Urothelium cell line (cell line): ENCODE measurements around the gene MADD.
A peak's percentile ranks its signal among the peaks of the same experiment; 100 is the strongest.
"Not testable (repeated sequence)": the region's sequence is repeated elsewhere in the genome, so short reads cannot be mapped to it uniquely, and the experiment has no call there.

Source experiments
- DNase-seq: peaks from one replicate; pipeline ENCODE4 v3.0.0; 2011; ENCODE audit warnings: low spot score, mixed read lengths
- FAIRE-seq: peaks from 2 replicates; lab custom pipeline; 2011; peaks lifted over from hg19 to GRCh38; lab: Jason Lieb, UNC

The MADD gene

DNA sequence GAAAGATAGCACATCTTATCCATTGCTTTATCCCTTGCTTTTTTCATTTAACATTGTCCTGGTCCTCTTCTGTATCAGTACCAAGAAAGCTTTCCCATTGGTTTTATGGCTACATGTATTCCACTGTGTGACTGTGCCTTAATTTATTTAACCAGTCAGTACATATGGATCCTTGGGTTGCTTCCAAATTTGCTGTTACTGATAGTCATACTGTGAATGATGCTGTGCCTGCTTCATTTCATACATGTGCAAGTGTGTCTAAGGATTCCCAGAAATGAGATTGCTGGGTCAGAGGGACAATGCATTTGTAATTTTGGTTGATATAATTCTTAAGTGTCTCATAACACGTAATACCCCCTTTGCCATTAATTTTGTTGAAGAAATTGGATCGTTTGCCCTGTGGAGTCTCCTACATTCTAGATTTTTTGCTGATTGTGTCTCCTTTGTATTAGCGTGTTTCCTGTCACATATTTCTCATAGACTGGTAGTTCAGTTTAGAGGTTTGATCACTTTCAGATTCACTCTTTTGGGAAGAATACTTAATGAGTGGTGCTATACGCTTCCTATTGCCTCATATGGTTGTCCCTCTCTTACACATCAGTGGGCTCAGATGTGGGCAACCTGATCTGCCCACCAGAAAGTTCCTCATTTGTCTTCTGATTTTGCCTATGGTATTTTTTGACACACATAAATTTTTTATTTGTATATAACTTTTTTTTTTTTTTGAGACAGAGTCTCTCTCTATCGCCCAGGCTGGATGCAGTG, 47.3 kb downstream of the MADD start:
- FAIRE-seq: no peak
- no peak for DNase-seq

DNA sequence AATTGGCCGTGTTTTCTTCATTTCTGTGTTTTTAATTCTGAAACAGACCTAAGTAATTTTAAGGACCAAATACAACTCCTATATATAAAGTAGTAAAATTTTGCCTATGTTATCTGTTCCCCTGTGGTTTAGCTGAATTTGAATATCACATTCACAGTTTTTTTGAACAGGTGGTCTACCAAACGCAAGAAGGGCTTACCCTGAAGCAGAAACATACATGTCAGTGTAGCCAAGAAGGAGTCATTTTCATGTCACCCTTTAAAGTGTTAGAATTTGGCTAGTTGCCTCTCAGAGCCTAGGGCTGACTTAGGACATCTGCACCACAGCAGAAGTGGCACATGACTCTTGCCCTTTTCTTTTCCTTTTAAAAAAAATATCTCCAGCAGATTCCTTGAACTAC, 48.2 kb downstream of the MADD start:
- FAIRE-seq: no peak
- DNase-seq: no peak

DNA sequence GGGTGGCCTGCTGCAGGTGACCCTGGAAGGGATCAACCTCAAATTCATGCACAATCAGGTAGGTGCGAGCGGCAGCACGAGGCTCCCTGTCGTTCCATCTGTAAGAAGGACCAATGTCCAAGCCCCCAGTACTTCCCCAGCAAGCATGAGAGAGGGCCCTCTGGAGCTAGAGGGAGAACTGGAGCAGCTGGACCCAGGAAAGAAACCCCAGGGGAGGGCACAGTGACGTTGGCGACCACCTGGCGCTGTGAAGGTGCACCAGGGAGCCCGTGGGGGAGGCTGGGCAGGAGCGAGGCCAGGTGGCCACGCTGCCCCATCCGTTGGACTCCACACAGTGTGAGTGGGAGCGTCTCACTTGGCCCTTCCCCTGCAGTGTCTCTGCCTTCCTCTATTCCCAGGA, 54.6 kb downstream of the MADD start:
- DNase-seq (no peak), FAIRE-seq (no peak)

DNA sequence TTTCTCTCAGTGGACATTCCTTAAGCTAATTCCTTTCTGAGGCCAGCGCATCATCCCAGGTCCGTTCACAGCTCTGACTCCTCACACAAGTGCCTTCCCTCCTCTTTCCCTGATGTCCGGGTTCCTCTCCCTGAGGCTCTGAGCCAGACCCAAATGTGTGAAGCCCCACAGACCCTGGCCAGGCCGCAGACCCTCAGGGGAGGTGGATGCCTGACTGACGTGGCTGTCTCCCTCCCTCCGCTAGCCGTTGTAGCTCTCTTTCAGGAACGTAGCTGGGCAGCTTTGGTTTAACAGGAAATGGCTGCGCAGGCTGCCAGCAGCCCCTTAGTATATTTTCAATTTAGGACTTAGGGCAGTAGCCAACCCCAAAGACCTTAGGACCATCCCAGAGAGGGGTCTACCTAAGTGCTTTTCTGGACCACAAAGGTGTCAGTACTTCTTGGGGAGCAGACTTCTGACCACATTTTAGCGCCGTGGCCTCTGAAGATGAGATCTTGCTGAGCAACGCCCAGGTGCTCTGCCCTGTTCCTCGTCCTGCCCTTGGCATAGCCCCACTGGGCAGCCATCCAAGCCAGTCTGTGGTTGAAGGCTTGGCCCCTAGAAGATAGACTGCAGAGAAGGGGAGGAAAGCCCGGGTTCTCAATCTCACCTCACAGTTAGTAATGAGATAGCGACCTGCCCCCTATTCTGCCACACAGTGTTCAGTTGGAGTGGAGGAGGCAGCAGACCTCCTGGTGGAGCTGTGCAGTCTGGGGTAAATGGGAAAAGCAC, 55.5 kb downstream of the MADD start:
- no peak for DNase-seq
- no peak for FAIRE-seq

DNA sequence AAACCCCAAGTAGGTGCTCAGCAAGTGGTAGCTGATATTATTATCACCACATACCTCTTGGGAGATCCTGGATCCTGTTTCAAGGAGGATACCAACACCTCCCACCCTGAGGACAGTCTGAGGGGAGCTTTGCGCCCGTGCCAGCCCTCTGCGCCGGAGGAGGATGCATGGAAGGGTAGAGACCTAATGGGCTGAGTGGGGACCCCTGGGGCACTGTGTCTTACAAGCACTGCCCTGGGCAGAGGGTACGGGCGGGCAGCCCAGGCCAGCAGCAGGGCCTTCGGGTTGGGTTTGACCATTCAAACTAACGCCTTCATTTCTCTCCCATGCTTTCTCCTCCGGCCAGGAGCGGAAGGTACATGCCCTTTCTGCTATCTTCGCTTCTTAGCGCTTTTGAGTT, 56.3 kb downstream of the MADD start:
- FAIRE-seq (no peak), DNase-seq (no peak)

DNA sequence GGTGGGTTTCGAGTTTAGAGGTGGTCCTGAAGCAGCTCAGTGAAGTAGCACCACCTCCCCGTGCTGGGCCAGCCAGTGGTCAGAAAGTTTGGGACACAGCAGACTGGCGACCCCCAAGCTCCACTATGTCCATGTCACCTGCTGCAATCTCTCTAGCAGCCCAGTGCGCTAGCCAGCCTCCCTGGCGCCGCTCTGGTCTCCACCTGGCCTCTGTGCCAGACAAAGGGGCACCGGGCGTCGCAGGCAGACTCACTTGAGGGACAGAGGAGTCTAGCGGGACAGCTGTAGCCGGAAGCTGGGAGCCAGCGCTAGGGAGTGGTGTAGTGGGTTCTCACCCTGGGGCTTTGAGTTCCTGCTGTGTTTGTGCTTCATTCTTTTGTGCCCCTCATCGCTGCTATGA, 57.1 kb downstream of the MADD start:
- DNase-seq (no peak), FAIRE-seq (no peak)

DNA sequence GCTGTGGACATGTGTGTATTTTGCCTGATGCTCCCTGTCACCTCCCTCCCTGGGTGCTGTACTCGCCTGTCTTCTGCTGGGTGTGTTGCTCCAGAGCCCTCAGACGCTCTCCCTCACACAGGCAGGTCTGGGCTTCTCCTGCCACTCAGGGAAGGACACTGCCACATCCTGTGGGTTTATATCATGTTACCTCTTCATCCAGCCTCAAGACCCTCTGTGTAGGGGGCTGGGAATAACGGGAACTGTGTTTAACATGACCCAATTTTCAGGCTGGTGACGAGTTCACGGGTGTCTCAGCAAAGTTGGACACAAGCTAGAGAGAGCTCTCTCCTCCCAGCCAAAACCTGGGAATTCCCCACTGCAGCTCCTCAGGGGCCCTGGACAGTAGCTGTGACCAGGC, 58.0 kb downstream of the MADD start:
- FAIRE-seq: no peak
- no peak for DNase-seq

DNA sequence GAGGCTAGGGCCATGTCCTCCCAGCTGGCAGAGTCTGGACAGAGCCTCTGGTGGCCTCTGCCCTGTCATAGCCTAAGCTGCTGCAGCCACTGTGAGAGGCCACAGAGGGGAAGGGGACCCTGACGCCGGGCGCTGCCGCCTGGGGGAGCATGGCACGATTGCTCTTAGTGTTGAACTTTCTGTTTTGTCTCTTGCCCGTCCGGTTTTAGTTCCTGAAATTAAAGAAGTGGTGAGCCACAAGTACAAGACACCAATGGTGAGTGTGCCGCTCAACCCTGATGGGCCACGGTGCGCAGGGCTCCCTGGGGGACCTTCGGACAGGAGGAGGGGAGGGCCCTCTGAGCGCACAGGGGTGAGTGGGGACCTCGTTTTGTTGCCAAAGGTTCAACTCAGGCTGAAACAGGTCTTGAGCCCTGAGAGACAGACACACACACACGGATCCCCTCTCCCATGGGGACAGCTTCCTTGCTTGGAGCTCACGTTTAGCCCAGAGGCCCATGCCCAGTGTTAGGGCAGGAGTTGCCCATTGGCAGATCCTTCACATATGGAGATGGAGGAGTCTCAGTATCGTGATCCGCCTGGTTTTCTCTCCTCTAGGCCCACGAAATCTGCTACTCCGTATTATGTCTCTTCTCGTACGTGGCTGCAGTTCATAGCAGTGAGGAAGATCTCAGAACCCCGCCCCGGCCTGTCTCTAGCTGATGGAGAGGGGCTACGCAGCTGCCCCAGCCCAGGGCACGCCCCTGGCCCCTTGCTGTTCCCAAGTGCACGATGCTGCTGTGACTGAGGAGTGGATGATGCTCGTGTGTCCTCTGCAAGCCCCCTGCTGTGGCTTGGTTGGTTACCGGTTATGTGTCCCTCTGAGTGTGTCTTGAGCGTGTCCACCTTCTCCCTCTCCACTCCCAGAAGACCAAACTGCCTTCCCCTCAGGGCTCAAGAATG, 58.8 kb downstream of the MADD start:
- FAIRE-seq: peak; percentile 69
- DNase-seq: no peak

DNA sequence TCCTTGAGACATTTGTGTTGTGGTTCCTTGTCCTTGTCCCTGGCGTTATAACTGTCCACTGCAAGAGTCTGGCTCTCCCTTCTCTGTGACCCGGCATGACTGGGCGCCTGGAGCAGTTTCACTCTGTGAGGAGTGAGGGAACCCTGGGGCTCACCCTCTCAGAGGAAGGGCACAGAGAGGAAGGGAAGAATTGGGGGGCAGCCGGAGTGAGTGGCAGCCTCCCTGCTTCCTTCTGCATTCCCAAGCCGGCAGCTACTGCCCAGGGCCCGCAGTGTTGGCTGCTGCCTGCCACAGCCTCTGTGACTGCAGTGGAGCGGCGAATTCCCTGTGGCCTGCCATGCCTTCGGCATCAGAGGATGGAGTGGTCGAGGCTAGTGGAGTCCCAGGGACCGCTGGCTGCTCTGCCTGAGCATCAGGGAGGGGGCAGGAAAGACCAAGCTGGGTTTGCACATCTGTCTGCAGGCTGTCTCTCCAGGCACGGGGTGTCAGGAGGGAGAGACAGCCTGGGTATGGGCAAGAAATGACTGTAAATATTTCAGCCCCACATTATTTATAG, 59.6 kb downstream of the MADD start:
- DNase-seq (no peak), FAIRE-seq (no peak)

DNA sequence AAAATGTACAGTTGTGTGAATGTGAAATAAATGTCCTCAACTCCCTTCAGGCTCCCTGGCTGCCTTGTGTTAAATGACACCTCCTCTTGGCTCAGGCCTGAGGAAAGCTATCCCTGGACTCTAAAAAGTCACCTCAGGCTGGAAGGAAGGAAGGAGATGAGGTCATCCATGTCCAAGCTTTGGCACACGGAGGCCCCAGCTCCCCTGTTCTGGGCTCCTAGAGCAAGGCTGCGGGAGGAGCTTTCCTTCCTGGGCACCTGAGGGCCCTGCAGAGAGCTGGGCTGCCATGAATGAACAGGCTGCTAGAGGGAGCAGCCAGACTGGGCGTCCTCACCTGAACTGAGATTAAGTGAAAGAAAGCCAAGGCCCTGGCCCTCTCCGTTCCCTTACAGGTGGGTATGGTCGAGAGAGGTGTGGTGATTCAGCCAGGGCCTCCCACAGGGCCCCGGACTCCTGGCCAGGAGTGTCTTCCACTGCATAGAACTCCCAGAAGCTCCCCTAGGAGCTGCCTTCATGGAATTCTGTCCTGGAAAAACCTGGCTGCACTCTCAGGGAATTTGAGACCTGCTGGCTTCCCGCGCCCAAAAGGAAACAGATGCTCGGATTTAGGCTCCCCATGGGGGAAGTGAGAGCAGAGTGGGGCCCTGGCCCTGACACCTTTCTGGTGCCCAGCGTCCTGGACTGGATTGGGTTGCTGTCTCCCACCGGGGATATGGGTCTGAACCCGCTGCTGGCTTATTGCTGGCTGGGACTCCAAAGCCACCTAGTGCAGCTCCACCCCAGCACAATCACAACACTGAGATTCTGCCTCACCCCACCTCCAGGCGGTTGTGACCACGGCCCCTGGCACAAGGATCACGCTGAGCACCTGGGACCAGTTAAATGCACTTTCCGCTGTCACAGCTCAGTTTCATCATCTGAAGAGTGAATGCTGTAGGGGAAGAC, 60.3 kb downstream of the MADD start:
- no peak for DNase-seq
- no peak for FAIRE-seq

DNA sequence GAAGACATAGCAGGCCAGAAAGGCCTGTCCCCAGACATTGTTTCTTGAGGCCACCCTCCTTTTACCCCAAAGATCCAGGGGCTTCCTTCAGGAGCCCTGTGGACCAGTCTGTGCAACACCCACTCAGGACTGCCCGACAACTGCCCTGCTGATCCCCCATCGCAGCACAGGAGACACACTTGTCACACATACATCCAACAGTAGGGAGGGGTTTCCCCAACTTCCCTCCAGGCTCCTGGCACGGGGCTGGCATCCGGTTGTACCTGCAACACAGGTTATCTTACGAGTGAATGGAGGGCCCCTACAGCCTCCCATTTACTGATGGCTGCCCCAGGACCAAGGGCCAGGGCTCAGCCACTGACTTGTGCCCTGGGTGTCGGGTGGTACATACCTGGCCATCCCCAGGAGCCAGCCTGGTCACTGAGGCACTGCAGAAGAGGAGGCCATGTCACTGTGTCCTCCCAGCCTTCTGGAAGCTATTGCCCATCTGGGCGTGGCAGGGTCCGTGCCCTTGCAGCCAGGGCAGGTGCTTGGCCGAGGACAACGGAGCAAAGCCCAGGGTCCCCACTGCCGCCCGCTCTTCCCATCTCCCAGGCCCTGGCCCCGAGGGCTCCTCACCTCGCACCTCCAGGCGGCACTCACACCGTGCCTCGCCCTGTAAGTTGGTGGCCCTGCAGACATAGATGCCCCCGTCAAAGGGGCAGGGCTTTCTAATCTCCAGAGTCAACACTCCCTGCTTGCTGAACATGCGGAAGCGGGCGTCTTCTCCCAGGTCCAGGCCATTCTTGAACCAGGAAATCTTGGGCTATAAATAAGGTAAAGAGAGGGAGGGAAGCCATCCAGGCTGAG, 61.7 kb downstream of the MADD start:
- no peak for FAIRE-seq

DNA sequence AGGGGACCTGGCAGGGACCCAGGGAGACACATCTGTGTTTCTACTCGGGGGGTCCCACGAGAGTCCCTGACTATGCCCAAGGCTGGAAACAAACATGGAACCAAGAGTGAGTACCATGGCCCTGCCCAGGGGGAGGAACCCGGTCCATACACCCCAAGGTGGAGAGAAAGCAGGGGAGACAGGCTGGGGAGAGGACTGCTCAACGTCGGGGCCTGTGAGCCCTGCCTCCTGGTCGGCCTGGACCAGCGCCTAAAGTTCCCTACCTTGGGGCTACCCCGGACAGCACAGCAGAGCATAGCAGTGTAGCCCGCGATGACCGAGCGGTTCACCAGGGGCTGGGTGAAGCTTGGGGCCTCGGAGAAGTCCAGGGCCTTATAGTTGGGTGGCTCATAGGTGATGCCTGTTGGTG, 62.4 kb downstream of the MADD start:
- FAIRE-seq (no peak), DNase-seq (no peak)

More for the DNA sequence above, 61.7 kb downstream of the MADD start:
- DNase-seq: no peak

DNA sequence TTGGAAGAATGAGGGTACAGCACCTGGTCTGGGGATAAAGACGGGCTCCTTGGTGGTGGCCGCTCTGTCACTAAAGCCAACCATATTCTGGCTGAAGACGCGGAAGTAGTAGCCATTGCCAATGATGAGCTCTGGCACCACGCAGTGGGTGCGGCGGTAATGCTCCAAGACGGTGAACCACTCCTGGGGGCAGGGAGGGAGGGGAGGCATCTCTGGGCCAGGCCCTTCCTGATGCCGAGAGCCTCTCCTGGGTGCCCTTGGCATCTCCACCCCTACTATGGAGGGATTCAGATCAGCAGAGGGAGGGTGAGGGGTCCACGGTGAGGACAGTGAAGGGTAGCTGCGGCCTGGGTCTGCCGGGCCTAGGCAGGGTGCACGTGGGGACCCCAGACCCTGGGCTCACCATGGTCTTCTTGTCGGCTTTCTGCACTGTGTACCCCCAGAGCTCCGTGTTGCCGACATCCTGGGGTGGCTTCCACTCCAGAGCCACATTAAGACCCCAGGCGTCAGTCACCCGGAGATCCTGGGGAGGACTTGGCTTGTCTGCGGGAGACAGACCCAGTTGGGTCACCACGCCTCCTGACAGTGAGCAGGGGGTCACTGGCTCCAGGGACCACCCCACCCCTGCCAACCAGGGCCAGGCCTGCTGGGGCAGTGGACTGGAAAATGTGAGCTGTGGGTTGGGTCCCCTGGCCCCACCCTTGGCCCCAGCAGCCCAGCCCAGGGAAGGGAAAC, 63.0 kb downstream of the MADD start:
- FAIRE-seq: no peak
- DNase-seq: no peak

DNA sequence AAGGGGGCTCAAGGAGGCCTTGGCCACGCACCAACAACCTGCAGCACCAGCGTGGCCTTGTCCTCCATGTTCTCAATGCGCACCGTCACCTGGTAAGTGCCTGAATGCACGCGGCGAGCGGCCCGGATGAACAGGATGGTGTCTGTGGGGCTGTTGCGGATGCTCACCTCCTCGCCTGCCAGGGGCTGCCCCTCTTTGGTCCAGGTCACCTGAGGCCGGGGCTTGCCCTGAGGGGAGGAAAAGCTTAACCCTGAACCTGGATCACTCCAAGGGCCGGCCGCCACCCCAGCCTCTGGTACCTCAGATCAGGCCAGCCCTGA, 63.6 kb downstream of the MADD start:
- DNase-seq (no peak), FAIRE-seq (no peak)

DNA sequence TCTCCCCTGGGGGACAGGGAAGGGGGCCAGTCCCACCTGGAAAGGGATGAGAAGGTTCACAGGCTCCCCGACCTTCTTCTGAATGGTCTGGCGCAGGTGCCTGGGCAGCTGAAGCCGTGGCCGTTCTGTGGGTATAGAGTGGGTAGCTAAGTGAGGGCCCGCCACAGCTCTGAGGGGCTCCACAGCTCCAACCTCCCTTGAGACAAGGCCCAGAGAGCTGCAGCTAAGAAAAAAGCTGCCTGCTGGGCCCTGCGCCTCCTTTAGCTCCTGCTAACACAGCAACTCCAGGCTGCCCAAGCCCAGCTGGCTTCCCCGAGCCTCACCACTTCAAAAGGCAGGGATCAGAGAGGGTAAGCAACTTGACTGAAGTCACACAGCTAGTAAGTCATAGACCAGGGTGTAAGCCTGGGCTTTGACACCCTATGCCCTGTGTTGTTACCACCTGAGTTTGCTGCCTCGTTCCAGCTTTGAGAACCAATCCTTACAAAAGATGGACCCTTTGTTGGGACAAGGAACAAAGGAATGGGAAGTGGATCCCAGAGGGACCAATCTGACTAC, 64.0 kb downstream of the MADD start:
- FAIRE-seq: no peak
- DNase-seq: no peak

DNA sequence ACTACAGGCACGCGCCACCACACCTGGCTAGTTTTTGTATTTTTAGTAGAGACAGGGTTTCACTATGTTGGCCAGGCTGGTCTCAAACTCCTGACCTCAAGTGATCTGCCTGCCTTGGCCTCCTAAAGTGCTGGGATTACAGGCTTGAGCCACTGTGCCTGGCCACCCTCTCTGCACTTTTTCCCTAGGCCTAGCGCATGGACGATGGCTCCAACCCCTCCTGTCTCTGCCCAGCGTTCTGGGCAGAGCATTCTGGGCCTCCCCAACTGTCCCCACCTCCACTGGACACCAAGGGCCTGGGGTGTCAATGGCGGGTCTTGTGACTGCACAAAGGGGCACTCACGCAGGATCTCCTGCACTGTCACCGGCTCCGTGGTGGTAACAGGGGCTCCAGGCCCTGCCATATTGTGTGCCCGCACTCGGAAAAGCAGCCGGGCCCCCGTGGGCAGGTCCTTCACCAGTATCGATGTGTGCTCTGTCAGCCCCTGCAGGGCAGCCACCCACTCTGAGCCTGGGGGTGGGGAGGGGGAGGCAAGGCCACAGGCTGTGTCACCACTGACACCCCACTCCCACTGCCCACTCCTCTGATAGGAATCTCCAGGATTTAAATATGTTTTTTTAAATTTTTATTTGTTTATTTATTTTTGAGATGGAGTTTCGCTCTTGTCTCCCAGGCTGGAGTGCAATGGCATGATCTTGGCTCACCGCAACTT, 64.9 kb downstream of the MADD start:
- not testable (repeated sequence) for FAIRE-seq, DNase-seq

DNA sequence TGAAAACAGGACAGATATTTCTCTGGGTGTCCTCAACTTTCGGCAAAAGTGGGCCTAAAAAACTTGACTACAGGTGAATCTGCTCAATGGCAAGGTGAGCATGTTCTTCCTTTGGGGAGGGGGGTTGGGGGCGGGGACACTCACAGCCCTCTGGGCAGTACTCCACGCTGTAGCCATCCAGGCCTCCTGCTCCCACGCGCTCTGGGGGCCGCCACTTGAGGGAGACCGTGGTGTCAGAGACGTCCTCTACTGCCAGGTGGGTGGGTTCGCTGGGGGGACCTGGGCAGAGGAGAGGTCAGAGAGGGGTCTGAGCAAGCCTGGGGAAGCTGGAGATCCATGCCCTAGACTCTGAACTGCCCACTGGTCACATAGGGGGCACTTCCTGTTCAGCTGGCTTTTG, 65.8 kb downstream of the MADD start:
- DNase-seq: no peak
- FAIRE-seq: no peak

DNA sequence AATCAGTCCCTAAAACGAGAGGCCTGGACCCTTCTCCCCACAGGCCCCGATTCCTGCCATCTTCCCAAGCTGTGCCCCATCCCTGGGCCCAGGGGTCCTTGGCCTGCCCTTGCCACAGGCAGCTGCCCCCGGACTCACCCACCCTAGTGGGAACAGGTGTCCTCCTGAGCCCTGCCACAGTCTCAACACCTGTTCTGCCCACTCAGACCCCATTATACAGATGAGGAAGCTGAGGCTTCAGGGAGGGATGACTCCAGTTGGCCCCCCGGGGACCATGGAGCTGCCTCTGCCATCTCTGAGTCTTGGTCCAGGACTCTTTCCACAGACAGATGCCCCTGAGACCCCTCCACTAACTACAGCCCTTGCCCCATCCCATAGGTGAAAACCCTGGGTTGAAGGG, 66.7 kb downstream of the MADD start:
- DNase-seq (no peak), FAIRE-seq (no peak)
